ENCODE measurements around the gene PHACTR1.
A peak's percentile ranks its signal among the peaks of the same experiment; 100 is the strongest.
"Not testable (repeated sequence)": the region's sequence is repeated elsewhere in the genome, so short reads cannot be mapped to it uniquely, and the experiment has no call there.

PHACTR1 gene

DNA sequence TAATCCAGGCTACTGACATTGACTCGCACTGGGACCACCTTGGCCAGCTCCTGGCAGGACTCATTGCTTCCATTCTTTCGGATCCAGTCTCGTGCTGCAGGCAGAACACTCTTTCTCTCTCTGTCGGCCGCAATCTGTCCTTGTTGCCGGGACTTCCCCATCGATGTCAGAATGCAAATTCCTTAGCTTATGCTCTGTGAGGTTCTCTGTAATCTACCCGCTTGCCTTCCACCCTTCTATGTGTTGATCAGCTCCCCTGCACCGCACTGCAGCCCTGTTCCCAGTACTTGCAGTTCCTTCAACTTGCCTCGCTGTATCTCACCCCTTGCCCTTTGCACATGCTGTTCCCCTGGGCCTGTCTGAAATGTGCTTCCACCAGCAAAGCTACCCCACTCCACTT lies 182.0 kb downstream of the PHACTR1 start:
- no peak for DNase-seq

DNA sequence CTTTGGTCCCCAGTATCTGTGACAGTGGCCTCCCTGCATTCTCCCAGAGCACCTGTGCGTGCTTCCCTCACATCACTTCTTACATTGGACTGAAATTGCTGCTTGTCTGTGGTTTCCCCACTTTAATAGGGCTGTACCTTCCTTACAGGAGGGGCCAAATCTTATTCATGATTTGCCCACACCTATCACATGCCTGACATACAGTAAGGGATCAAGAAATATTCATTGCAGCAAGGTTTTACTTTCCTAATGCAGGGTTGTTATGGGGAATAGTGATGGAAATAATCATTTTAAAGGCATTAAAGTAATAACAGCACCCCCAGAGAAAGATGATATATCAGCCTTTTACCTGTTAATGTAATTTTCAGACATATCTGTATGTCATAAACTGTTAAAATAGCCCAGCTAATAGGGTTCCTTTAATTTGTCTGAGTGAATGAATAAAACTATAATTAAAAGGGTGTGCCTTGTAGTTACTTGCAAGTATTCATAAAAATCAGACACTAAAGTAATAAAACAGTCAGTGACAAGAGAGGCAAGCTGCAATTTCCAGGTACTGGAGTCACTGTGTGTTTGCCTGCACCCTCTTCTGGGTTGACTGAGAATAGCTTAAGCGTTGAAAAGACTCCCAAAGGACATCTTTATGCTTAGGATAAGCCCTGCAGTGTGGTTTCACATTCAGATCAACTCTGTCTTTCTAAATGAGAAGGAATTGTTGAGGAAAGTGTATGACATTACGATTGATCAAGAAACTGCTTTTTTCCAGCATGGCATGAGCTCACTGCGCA lies 182.7 kb downstream of the PHACTR1 start:
- DNase-seq = no peak

GRCh38 chr6:12903246-12903645 lies 186.7 kb downstream of the PHACTR1 start:
- peak in 2 of 51 donors; percentile 12 to 24 for DNase-seq

GRCh38 chr6:12909833-12910232 lies 193.3 kb downstream of the PHACTR1 start:
- DNase-seq = peak in 10 of 51 donors; percentile 1 to 26 (median 7)

DNA sequence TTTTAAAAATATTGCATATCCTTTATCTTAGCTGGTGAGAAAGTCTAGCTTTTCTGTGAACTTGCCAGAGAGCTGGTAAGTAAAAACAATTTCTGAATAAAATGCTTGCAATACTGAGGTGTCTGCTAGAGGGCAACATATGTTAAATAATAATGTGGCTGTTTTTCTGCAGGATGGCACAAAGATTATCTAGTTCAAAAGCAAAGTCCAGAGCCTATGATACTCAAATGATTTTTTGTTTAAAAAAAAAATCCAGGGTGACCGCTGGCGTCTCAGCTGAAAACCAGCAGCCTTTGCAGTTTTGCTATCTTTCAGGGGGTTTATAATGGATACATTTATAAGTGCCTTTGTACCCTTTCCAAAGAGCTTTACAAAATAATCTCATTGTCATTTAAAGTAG lies 194.9 kb downstream of the PHACTR1 start:
- peak in 3 of 51 donors; percentile 1 to 56 (median 14) for DNase-seq

GRCh38 chr6:12913201-12913600 lies 196.6 kb downstream of the PHACTR1 start:
- no peak for DNase-seq

DNA sequence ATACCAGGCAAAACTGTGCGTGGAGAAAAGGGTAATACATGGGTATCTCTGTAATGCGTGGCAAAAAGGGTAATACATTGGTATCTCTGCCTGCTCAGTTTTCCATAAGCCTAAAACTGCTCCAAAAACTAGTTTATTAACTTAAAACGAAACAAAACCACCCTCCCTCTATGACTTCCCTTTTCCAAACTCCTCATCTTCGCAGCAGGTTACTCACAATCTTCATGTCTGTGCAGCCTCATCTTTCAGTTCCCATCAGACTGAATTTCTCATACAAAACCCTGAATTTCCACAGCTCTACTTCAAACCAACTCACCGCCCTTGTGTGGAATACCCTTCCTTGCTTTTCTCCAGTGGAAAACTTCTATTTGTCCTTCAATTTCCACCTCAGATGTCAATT lies 199.4 kb downstream of the PHACTR1 start:
- DNase-seq = no peak

- no peak for DNase-seq
These were observed 200.0 kb downstream of the PHACTR1 start for GRCh38 chr6:12916420-12917136.

- no peak for DNase-seq
These were observed 204.9 kb downstream of the PHACTR1 start for GRCh38 chr6:12921467-12921866.

- no peak for DNase-seq
These were observed 207.2 kb downstream of the PHACTR1 start for GRCh38 chr6:12923644-12924235.

GRCh38 chr6:12924911-12925310 lies 208.3 kb downstream of the PHACTR1 start:
- no peak for DNase-seq

GRCh38 chr6:12927746-12928145 lies 211.2 kb downstream of the PHACTR1 start:
- DNase-seq = no peak

DNA sequence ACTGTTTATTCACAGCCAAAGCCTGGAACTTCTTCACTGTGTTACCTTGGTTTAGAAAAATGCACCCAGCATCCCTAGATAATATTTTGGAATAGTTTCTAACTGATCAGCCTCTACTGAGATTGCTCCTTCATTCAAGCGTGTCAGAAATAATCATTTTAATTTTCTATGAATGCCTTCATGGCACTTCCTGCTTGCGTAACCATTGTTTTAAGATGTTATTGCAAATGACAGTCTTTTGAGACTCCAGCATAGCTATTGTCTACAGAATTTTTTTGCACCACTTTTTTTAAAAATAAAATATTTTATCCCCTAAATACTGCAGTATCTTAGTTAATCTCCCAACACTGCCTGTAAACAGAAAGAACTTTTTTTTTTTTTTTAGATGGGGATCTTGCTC lies 213.1 kb downstream of the PHACTR1 start:
- no peak for DNase-seq

DNA sequence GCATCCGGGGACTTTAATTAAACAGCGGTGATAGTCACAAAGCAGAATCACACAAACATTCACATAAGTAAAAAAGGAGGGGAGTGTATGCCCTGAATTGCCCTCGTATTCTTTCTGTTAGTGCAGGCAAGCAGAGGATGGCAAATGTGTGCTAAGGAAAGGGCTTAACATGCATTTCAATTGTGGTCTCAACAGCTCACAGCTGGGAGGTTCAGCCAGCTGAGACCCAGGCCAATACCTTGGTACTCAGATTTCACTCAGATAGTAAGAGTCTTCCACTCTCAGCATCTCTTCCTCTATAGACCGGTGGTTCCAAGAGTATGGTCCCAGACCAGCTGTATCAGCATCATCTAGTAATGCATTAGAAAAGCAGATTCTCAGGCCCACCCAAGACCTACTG lies 215.1 kb downstream of the PHACTR1 start:
- no peak for DNase-seq

DNA sequence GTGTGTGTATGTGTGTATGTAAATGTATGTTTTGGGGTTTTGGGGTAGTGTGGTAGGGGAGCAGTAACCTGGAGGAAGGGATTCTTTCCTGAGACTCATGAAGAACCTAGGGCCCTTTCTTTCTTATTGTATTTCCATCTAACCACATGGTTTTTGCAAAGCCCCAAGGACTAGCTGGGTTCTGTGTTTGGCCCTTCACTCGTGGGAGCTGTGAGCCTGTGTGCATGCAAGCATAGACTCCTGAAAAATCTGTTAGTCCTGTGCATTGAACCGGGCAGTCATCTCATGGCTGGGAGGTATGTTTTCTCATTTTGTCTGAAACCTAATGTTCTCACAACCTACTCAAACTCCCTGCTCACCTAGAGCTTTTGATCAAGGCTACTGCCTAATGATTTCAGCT lies 219.1 kb downstream of the PHACTR1 start:
- DNase-seq = no peak

DNA sequence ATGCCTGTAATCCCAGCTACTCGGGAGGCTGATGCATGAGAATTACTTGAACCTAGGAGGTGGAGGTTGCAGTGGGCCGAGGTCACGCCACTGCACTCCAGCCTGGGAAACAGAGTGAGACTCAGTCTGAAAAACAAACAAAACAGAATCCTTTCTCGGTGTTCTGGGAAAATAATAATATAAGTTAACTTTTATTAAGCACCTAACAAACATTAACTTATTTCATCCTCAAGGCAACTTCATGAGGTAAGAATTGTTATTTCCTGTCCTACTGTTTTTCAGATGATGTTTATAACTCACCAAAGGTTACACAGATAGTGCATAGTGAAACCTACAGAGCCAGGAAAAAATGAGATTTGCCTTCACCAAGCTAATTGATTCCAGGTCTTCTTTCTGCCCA lies 221.4 kb downstream of the PHACTR1 start:
- no peak for DNase-seq

DNA sequence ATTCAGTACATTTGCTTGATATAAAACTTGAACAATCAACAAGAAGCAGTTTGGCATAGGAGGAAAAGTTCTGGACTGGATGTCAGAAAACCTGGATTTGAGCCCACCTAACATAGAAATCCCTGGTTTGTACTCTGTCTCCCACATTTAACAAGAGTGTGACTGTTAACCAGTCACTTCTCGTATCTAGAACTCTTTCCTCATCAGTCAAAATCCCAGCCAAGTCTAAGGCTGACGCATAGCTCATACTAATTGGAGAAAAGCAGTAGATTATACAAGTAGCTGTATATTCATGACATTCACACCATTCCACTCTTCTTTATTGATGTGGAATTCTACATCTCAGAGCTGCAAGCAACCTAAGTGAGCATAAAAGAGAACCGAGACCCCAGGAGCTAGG lies 222.7 kb downstream of the PHACTR1 start:
- no peak for DNase-seq

- no peak for DNase-seq
These were observed 224.9 kb downstream of the PHACTR1 start for GRCh38 chr6:12941422-12941821.

- DNase-seq = no peak
These were observed 227.0 kb downstream of the PHACTR1 start for GRCh38 chr6:12943549-12943948.

GRCh38 chr6:12944001-12944400 lies 227.4 kb downstream of the PHACTR1 start:
- DNase-seq = no peak

- not testable (repeated sequence) for DNase-seq
These were observed 228.0 kb downstream of the PHACTR1 start for GRCh38 chr6:12944528-12944927.

GRCh38 chr6:12947151-12947871 lies 230.7 kb downstream of the PHACTR1 start:
- no peak for DNase-seq
